HG02678 (cell line): Measurements from ENCODE around the gene KCTD5.
"Not testable (repeated sequence)": the region's sequence is repeated elsewhere in the genome, so short reads cannot be mapped to it uniquely, and the experiment has no call there.

Source experiments
- ATAC-seq: cut with Tn5 transposase; IDR thresholded peaks from one replicate; pipeline ENCODE4 v1.9.1; 2021; ENCODE audit warnings: mild to moderate bottlenecking, moderate library complexity; ENCODE audit not compliant: unreplicated experiment

KCTD5 gene

DNA sequence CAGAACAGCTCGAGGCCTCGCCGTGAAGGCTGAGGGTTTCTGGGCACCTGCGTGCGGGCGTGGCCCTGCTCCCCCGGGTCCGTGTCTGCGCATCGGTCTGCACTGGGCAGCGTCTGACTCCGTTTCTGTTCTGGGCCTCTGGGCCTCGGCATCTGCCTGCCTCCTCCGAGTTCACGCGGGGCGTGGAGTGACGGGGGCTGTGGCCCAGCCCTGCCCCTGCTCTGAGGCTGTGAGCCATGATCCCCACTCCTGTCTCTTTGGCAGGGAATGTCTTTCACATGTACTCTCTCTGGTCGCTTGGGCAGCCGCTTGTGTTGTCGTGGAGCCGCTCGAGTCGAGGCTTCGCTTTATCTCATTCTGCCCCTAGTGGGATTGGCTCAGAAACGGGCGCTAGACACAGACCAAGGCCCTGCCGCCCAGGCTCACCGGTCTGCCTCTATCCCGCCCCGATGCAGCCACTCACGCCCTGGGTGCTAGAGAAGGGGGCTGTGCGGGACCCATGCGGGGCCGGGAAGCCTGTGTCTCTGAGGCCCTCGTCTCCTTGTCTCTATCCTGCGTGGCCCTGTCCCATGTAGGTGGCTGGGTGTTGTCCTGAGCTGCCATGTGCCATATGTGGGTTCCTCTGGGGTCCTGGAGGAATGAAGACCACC, 14.4 kb downstream of the KCTD5 start:
- ATAC-seq: not testable (repeated sequence)

DNA sequence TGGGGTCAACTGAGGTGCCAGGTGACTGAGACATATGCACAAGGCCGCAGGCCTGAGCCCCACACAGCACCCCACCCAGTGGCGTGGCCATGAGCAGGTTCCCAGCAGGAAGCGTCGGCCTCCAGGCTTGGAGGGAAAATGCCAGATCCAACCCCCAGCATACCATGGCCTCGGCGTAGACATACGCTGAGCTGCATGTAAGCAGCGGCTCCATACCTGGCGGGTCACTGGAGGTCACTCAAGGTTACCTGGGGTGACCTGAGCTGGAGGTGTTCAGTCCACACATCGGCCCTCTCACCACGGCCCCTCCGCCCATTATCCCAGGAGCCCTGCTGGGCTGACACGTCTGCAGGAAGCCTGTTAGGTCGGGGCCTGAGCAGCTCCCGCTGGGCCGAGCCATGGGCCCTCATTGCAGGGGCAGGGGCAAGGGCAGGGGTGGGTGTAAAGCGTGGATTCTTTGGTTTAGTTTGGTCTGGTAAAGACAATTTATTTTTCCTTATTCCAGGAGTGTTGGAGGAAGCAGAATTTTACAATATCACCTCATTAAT, 15.2 kb downstream of the KCTD5 start:
- ATAC-seq: no peak

- ATAC-seq: no peak
These were observed 16.0 kb downstream of the KCTD5 start for GRCh38 chr16:2698103-2698870.

- no peak for ATAC-seq
These were observed 16.8 kb downstream of the KCTD5 start for GRCh38 chr16:2698965-2699750.

DNA sequence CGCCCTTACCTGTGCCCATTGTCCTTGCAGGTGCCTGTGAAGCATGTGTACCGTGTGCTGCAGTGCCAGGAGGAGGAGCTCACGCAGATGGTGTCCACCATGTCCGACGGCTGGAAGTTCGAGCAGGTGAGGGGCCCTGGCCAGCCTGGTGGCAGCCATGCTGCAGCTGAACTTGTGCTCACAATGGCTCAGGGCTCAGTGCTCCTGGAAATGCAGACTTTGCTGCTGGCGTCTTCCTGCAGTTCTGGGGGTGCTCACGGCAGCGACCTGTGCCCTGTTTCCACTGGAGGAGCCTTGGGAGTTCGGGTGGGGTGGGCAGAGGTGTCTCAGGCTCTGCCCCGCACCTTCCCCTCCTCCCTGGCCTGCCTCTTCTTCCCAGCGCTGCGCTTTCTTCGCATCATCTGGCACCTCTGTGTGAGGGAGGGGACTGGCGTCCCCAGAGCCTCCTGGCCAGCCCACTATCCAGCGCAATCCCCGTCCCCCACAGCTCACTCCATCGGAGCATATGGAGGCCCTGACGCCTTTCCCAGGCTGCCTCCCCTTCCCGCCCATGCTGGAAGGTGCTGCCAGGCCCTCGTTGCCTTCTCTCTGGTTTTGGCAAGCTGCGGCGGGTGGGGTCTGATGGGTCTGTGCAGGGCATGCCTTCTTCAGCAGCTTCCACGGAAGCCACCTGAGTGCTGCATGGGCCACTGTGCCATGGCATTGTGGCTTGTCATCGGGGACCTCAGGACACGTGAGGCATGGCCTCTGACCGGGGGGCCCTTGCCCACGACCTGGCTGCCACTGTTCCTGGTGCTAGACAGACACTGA, 17.7 kb downstream of the KCTD5 start:
- ATAC-seq: no peak

GRCh38 chr16:2700786-2701185, 18.5 kb downstream of the KCTD5 start:
- no peak for ATAC-seq

GRCh38 chr16:2701272-2701671, 18.9 kb downstream of the KCTD5 start:
- ATAC-seq: no peak

- no peak for ATAC-seq
These were observed 19.6 kb downstream of the KCTD5 start for GRCh38 chr16:2701713-2702437.

DNA sequence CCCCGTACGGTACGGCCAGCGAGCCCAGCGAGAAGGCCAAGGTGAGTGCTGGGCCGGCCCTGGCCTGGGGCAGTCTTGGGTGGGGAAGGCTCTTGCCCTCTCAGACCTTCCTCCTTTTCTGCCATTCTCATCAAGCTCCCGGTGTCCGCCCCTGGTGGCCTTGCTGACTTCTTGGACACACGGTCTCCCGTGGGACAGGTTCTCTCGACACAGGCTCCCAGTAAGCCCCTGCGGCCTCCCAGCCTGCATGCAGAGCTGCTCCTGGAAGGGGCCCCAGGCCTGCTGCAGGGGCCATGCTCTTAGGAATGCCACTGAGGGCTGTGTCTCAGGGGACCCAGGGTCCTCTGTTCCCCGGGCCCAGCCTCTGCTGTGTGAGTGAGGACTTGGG, 20.1 kb downstream of the KCTD5 start:
- no peak for ATAC-seq

GRCh38 chr16:2702871-2703745, 20.8 kb downstream of the KCTD5 start:
- no peak for ATAC-seq

GRCh38 chr16:2704166-2704982, 22.1 kb downstream of the KCTD5 start:
- ATAC-seq: no peak

GRCh38 chr16:2704983-2705275, 22.6 kb downstream of the KCTD5 start:
- no peak for ATAC-seq

GRCh38 chr16:2705351-2705750, 23.0 kb downstream of the KCTD5 start:
- no peak for ATAC-seq

GRCh38 chr16:2706085-2706484, 23.8 kb downstream of the KCTD5 start:
- ATAC-seq: no peak

DNA sequence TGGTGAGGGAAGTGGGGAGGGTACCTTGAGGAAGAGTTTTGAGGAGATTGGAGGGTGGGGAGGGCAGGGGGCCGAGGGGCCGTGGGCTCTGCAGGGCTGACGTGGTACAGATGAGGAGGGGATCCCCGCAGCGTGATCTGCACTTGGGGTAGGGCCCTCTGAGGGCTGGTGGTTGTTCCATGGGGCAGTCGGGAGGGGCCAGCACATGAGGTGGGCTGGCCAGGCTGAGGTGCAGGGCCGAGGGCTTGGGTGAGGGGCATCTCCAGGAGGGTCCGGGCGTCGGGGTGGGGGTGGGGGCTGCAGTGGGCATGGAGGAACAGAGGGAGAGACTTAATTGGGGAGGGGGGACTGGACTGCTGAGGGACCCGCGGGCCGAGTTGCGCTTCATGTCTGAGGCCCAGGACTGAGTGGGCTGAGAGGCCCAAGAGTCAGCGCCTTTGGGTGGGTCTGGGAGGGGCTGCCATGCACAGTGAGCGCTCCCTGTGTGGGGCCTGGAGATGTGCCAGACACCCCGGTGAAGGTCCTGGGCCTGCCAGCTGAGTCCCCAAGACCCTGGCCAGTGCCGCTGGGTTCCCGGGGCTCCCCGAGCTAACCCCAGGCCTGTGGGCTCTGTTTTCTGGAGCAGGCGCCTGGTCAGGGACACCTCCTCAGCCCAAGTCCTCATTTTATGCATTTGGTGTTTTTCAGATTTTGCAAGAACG, 24.4 kb downstream of the KCTD5 start:
- ATAC-seq: no peak

- ATAC-seq: no peak
These were observed 25.3 kb downstream of the KCTD5 start for GRCh38 chr16:2707368-2708289.

GRCh38 chr16:2708290-2708639, 25.9 kb downstream of the KCTD5 start:
- no peak for ATAC-seq
